Esophagus muscularis mucosa (tissue), 4 donors: ENCODE data around the gene REX1BD.

Experiments used
- EP300 ChIP-seq: sonication (generic); formaldehyde crosslinking; IDR thresholded peaks from one replicate; pipeline ENCODE4 v1.6.1; 2017; ENCODE audit warnings: antibody characterized with exemption
- POLR2A ChIP-seq: fragments of 450-650 bp; IDR thresholded peaks from one replicate; pipeline ENCODE4 v1.6.1; 2017; ENCODE audit warnings: antibody characterized with exemption, moderate library complexity, mild to moderate bottlenecking, low read depth
- POLR2AphosphoS5 ChIP-seq, 2 donors: sonication (generic); formaldehyde crosslinking; IDR thresholded peaks; one replicate each; pipeline ENCODE4 v1.6.1; 2017; ENCODE audit warnings: antibody characterized with exemption in 2 of 2
- TF ChIP-seq, protein P1 (sequence below), 3 experiments: fragments of 200-600 bp in 2 of 3; fragments of 450-650 bp in 1 of 3; sonication (generic) in 2 of 3; IDR thresholded peaks; one replicate each; pipeline ENCODE4 v1.5.1; 2017 to 2019; ENCODE audit warnings: antibody characterized with exemption in 3 of 3, mild to moderate bottlenecking in 2 of 3, moderate library complexity in 1 of 3

DNA sequence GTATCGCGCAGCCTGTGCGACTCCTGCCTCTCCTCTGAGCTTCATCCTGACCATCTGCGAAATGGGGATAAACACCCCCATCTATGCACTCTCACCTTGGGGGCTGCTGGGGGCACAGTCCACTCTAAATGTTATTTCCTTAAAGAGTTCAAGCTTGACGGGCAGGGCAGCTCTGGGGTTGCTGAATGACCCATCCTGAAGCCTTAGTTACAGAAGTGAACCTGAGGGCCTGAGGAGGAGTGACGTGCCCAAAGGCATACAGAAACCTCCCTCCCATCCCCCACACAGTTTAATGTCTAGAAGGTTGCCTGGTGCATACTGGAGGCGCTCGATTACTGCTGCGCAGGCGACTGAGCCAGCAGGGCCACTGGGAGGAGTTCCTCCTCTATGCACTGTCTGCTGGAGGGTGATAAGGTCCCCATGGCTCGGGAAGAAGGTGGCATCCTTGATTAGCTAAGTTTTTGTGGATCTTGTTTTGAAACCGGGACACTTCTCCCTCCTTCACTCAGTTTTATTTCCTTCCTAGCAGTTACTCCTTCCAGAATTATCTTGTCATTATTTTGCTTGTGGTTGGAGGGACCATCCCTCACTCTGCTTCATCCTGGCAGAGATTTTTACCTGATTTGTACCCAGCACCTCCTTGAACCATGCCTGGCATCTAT lies 44.7 kb upstream of the REX1BD start:
- TF ChIP-seq POLR2A = no peak
- TF ChIP-seq, protein P1, sequence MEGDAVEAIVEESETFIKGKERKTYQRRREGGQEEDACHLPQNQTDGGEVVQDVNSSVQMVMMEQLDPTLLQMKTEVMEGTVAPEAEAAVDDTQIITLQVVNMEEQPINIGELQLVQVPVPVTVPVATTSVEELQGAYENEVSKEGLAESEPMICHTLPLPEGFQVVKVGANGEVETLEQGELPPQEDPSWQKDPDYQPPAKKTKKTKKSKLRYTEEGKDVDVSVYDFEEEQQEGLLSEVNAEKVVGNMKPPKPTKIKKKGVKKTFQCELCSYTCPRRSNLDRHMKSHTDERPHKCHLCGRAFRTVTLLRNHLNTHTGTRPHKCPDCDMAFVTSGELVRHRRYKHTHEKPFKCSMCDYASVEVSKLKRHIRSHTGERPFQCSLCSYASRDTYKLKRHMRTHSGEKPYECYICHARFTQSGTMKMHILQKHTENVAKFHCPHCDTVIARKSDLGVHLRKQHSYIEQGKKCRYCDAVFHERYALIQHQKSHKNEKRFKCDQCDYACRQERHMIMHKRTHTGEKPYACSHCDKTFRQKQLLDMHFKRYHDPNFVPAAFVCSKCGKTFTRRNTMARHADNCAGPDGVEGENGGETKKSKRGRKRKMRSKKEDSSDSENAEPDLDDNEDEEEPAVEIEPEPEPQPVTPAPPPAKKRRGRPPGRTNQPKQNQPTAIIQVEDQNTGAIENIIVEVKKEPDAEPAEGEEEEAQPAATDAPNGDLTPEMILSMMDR (IDR thresholded peaks at IDR 0.05) = no peak
- TF ChIP-seq POLR2AphosphoS5 (IDR thresholded peaks at IDR 0.05) = peak; percentile 2 to 10
- no peak for TF ChIP-seq EP300
